GM21360 (cell line): ENCODE data around the gene RPA4.
"Not testable (repeated sequence)": the region's sequence is repeated elsewhere in the genome, so short reads cannot be mapped to it uniquely, and the experiment has no call there.

Experiments used
- ATAC-seq: cut with Tn5 transposase; IDR thresholded peaks from one replicate; pipeline ENCODE4 v1.9.1; 2021; ENCODE audit warnings: mild to moderate bottlenecking, moderate library complexity; ENCODE audit not compliant: unreplicated experiment

RPA4 gene

GRCh38 chrX:96883608-96884007, at the start of gene RPA4:
RPA4 (plus strand) TSS chrX:96883908; CDS start chrX:96884311, 403 bp downstream.
- ATAC-seq, result no peak

DNA sequence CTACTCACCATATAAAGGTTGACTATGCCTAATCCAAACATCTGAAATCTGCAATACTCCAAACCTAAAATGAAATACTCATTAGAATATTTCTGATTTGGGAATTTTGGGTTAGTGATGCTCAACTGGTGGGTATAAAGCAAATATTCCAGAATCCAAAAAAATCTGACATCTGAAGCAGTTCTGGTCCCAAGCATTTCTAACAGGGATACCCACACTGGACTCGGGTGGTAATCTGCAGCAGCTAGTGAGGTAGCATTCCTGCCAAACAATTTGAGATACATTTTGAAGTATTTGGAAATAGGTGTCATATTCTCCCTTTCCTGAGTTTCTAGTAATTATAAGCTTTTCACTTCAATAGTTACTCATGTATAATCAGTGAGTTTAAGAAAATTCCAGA, 49.6 kb upstream of the RPA4 start:
- no peak for ATAC-seq

DNA sequence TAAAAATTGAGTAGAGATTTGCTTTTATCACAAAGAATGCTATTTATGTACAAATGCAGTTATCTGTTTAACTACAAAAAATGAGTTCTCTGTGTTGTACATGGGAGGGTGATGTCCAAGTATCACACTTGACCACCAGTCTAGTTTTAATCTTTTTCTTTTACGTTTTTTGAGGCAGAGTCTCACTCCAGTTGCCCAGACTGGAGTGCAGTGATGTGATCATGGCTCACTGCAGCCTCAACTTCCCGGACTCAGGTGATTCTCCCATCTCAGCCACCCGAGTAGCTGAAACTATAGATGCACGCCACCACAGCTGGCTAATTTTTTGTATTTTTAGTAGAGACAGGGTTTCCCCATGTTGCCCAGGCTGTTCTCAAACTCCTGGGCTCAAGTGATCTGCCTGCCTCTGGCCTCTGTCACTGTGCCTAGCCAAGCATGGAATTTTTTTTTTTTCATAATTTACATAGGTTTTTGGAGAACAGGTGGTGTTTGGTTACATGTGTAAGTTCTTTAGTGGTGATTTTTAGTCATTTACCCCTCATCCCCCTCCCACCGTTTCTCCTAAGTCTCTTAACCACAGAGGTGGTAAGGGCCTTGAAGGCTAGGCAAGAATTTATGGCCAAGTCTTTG, 47.9 kb upstream of the RPA4 start:
- ATAC-seq, result peak; percentile 72

DNA sequence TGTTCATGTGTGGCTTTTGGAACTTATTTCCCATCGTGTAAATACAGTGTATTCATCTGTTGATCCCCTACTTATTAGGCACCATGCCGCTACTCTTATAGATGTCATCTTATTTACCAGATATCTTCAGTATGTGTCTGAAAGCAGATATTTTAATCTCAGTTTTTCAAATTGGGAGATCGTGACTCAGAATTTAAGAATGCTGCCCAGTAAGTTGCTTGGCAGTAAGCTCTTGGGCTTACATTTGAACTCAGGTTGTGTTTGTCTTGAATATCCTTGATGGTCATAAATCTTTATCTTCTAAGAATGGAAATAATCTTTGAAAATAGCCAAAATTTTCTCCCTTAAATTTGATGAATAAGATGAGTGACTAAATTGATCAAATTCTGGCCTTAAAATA, 45.9 kb upstream of the RPA4 start:
- no peak for ATAC-seq

GRCh38 chrX:96838537-96838936, 45.2 kb upstream of the RPA4 start:
- no peak for ATAC-seq

DNA sequence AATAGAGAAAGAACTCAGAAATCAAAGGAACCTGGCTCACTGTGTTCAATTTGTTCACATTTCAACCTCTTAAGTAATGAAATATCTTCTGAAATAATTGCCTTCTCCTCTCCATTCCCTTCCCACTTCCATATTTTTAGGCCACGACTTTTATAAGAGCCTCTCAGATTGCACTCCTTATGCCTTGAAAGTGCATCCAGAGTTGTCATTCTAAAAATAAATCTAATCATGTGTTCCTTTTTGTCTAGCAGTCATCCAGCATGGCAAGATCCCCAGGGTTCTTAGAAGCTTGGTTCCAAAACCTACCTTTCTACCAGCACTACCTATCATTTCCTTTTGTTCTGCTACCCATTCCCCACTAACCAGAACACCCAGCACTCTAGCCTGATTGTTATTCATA, 42.4 kb upstream of the RPA4 start:
- ATAC-seq, result no peak

DNA sequence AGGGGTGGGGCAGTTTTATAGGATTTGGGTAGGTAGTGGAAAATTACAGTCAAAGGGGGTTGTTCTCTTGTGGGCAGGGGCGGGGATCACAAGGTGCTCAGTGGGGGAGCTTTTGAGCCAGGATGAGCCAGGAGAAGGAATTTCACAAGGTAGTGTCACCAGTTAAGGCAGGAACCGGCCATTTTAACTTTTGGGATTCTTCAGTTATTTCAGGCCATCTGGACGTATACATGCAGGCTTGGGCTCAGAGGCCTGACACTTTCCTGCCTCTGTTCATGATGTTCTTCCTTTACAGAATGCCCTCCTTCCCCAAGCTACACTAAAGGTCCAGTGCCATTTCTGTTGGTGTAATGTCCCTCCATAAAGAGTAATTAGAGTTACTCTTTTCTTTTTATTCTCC, 41.8 kb upstream of the RPA4 start:
- not testable (repeated sequence) for ATAC-seq

- no peak for ATAC-seq
Observed at GRCh38 chrX:96843566-96843965, 40.1 kb upstream of the RPA4 start.

GRCh38 chrX:96846841-96847240, 36.9 kb upstream of the RPA4 start:
- ATAC-seq, result no peak

DNA sequence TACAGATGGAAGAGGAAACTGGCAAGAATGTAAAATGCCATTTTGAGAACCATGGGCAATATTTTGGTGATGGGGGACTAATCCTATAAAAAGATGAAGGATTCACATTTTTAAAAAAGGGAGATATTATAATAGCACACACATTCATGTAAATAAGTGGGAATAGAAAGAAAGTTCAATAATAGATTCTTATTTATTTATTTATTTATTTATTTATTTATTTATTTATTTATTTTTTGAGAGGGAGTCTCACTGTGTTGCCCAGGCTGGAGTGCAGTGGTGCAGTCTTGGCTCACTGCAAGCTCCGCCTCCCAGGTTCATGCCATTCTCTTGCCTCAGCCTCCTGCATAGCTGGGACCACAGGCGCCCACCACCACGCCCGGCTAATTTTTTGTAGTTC, 24.3 kb upstream of the RPA4 start:
- ATAC-seq, result not testable (repeated sequence)

DNA sequence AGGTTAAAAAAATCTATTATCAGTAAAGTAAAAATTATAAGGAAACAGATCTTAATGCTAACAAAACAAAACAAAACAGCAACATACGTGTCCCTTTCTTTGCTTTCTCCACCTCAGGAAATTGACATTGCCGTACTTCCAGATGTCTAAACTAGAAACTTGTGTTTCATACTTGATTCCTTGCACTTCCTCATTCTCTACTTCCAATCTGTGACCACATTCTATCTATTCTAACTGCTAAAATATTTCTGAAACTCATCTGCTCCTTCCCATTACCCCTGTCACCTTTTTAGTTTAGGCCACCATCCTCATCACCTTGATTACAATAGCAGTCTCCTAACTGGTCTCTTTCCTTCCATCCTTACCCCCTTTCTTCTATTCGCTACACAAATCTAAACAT, 22.5 kb upstream of the RPA4 start:
- peak; percentile 63 for ATAC-seq

DNA sequence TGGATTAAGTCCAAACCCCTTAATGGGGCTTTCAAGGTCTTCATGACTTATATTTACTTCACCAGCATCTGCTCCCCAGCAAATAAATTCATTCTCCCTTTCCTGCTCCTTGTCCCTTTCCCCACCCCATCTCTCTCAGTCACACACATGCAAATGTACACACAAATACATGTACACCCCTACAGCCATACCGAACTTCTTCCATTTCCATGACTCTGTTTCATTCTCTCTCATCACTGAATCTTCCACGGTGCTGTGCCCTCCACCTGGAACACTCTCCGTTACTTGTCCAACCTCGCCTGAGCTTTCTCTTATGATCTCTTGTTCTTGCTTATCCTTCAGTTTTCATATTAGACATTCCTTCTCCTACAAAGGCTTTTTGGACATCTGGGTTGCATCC, 22.0 kb upstream of the RPA4 start:
- ATAC-seq, result peak; percentile 58

DNA sequence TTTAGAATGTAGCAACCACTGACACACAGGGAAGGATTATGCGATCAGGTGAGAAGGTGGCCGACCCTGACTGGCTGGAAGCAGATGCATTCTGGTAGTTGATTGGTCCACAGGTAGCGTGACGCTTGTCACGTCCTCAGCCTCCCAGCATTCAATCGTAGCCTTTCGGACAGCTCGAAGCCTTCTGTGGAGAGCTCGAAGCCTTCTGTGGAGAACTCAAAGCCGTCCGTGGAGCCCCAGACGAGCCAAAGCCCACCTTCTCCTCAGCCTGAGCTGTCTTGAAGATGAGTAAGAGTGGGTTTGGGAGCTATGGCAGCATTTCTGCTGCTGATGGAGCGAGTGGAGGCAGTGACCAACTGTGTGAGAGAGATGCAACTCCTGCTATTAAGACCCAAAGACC, 319 bp downstream of the RPA4 start:
- no peak for ATAC-seq

DNA sequence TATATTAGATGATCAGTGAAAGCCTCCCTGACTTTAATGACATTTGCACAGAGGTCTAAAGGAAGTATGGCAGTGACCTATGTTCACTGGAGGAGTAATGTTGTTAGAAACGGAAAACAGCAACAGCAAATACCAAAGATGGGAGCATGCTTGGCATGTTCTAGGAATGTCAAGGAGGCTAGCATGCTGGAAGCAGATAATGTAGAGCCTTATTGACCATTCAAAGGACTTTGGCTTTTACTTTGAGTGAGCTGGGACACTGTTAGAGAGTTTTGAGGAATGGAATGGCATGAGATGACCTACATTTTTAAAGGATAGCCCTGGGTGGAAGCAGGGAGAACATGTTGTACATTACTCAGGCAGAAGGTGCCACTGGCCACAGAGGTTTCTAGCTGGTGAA, 6.0 kb downstream of the RPA4 start:
- no peak for ATAC-seq

GRCh38 chrX:96906741-96907140, 23.0 kb downstream of the RPA4 start:
- ATAC-seq, result no peak

DNA sequence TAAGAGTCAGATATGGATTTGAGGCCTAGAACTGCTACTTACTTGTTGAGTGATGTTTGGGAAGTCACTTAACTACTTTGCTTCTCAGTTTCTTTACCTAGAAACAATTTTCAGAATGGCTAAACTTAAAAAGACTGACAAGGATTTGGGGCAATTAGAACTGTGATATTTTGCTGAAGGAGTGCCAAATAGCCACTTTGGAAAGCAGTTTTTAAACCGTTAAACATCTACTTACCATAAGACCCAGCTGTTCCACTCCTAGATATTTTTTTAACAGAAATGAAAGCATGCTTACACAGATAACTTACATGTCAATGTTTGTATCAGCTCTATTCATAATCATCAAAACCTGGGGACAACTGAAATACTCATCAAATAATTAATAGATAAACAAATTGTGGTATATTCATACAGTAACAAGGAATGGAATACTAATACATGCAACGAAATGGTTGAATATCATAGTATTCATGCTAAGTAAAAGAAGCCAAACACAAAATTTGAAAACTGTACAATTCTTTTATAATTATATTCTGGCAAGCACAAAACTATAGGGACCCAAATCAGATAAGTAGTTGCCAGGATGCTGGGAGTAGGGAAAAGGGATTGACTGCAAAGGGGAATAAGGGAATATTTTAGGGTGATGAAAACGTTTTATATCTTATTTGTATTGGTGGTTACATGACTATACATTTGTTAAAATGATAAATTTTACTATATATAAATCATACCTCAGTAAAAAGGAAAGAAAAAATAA, 24.0 kb downstream of the RPA4 start:
- no peak for ATAC-seq

- ATAC-seq, result no peak
Observed at GRCh38 chrX:96909291-96909690, 25.6 kb downstream of the RPA4 start.

DNA sequence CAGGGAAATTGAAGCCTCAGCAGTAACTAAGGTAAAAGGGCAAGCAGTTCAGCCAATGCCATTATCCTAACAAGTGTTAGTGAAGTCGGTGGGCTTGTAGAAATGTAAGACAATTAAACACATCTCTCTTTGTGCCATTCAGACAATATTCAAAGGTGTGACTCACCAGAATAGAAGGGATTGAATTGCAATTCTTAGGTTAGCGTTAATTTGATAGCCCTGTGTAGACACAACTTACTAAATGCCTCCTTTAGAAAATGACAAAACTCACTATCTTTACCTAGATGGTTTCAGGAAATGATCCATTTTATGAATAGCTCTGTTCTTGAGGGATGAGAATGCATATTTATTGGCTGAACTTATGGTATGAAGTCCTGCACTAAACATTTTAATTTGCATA, 35.2 kb downstream of the RPA4 start:
- ATAC-seq, result no peak

DNA sequence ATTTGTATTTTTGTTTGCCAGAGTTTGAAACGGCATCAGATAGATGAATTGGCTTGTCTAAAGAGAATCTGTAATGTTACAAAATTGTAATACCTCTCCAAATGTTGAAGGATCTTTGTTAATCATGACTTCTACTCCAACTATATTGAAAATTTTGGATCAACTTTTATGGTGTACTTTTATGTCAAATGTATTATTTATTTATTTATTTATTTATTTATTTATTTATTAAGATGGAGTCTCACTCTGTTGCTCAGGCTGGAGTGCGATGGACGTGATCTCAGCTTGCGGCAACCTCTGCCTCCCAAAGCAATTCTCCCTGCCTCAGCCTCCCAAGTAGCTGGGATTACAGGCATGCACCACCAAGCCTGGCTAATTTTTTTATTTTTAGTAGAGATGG, 36.0 kb downstream of the RPA4 start:
- ATAC-seq, result no peak

GRCh38 chrX:96924581-96924980, 40.9 kb downstream of the RPA4 start:
- no peak for ATAC-seq

DNA sequence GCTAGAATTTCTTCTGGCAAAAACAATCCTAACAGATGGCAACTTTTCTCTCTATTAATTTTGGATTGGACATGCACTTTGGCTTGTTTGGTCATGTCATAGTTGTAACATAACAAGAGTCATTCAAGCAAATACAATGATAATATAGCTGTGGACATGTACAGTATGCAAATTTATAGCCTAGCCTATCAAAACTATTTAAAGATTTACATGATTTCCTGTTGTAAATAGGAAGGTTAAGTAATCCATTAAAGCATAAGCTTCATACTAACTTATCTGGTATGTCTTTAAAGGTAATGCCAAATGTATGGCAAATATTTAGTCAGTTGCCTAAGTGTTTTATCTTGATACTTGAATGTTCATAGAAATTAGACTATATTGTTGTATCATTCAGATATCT, 45.3 kb downstream of the RPA4 start:
- no peak for ATAC-seq
